ENCODE data around the gene CPT1B.
A peak's percentile ranks its signal among the peaks of the same experiment; 100 is the strongest.
"Not testable (repeated sequence)": the region's sequence is repeated elsewhere in the genome, so short reads cannot be mapped to it uniquely, and the experiment has no call there.

CPT1B gene

DNA sequence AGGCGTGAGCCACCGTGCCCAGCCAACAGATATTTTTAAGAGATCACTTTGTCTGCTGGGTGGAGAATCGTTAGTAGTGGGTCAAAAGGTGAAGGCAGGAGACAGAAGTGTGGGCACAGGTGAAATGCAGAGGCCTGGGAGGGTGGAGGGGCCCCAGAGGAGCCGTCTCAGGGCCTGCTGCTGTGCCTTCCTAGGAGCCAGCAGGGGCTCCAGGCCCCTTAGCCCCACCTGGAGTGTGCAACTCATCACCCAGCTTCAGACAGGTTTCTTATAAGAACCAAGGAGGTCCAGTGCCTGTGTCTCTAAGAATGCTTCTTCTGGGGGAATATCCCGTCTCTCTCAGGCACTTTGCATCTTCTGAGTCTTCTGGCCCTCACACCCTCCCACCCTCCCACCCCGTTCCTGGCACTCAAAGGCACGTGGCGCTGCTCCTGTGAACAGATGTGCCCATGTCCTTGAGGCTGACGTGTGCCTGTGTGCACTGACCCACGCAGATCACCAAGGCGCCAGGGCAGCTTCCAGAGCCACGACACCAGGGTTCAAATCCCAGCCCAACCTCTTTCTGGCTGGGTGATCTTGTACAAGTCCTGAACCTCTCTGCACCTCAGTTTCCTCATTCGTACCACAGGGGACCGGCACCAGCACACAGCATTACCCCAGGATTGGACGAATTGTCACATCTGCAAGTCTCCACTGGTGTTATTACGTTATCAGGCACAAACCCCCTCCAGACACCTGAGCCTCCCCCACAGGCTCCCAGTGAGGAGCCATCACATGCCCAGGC is 46.3 kb upstream of the CPT1B start:
- H3K4me3 Mint-ChIP-seq = peak overlapping the region in 1 of 3 experiments; percentile 8
- TF ChIP-seq, protein P1, sequence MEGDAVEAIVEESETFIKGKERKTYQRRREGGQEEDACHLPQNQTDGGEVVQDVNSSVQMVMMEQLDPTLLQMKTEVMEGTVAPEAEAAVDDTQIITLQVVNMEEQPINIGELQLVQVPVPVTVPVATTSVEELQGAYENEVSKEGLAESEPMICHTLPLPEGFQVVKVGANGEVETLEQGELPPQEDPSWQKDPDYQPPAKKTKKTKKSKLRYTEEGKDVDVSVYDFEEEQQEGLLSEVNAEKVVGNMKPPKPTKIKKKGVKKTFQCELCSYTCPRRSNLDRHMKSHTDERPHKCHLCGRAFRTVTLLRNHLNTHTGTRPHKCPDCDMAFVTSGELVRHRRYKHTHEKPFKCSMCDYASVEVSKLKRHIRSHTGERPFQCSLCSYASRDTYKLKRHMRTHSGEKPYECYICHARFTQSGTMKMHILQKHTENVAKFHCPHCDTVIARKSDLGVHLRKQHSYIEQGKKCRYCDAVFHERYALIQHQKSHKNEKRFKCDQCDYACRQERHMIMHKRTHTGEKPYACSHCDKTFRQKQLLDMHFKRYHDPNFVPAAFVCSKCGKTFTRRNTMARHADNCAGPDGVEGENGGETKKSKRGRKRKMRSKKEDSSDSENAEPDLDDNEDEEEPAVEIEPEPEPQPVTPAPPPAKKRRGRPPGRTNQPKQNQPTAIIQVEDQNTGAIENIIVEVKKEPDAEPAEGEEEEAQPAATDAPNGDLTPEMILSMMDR (IDR thresholded peaks at IDR 0.05; ENCODE audit: unreplicated experiment in 3 of 3) = no peak
- H3K27me3 Mint-ChIP-seq (ENCODE audit: low read depth) = peaks cover 12% of the 10 kb centered on the region
- peaks cover 32% of the 10 kb centered on the region for H3K4me1 Mint-ChIP-seq
- no peaks in the 10 kb centered on the region for H3K9me3 Mint-ChIP-seq
- no peak overlapping the region for H3K27ac Mint-ChIP-seq
- no peaks in the 10 kb centered on the region for H3K36me3 Mint-ChIP-seq (ENCODE audit: low read depth)

DNA sequence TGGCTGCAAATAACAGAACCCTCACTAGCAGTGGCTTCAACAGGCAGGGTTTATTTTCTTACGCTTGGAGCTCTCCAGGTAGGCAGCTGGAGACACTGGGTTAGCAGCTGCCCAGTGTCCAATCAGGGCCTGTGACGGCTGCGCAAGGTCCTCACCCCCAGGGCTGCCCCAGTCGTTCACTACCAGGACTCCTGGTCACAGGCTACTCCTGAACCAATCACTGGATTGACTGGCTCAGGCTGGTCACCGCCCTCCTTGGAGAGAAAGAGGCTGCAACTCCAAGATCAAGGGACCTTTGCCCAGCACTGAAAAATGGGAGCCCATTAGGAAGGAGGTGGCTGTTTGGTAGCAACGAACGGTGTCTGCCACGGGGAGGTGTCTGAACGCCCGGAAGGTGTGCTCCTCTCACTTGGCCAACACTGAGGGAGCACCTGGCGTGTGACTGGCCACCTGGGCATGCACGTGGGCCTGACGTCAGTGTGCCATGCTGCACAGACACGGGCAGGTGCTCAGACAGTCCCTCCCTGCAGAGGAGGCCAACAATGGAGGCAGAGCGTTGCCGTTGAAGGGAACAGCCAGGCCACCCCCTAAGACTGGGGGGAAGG is 44.6 kb upstream of the CPT1B start:
- Mint-ChIP-seq H3K4me3 (no peak overlapping the region), H3K27me3 (ENCODE audit: low read depth) (peaks cover 13% of the 10 kb centered on the region), H3K4me1 (peaks cover 20% of the 10 kb centered on the region), H3K27ac (no peak overlapping the region), H3K9me3 (no peaks in the 10 kb centered on the region), H3K36me3 (ENCODE audit: low read depth) (no peaks in the 10 kb centered on the region)
- TF ChIP-seq, protein P1 (IDR thresholded peaks at IDR 0.05; ENCODE audit: unreplicated experiment in 3 of 3) = no peak

DNA sequence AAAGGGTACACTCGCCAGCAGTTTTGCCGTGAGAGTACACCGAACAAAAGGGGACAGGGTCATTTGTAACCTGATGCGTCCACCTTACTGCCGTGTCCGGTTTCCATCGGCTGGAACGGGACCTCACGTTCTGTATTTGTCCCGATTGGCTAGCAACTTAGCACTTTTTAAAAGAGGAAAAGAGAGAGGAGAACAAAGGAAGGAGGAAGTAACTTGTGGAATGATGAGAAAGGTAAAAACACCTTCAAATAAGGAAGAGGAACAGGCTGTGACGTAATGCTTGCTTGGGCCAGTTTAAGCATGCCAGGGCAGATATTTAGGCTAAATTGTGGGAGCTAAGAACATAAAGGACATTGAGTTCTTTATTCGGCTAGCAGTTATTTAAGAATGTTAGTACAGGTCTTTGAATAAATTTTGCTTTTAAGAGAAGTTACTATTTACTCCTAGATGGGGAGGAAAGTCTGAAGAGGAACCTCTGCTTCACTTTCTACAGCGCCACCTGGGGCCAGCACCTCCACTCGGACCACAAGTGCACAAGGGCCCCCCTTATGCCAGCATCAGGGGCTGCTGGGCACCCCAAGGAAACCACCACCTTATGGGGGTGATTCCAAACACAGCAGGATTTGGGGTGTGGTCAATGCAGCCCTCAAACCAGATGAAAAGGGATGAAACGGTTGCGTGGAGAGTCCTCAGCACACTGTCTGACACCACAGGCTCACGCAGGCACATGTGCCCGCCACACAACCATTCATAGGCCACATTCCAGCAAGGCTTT is 43.9 kb upstream of the CPT1B start:
- TF ChIP-seq, protein P1 (IDR thresholded peaks at IDR 0.05; ENCODE audit: unreplicated experiment in 3 of 3) = peak in 1 of 3 experiments; percentile 12
- H3K4me1 Mint-ChIP-seq = peaks cover 20% of the 10 kb centered on the region
- H3K27ac Mint-ChIP-seq = peak overlapping the region in 2 of 3 experiments; percentile 37 to 86
- H3K9me3 Mint-ChIP-seq = no peaks in the 10 kb centered on the region
- H3K4me3 Mint-ChIP-seq = peak overlapping the region; percentile 7 to 52 (median 47)
- H3K27me3 Mint-ChIP-seq (ENCODE audit: low read depth) = peaks cover 13% of the 10 kb centered on the region
- H3K36me3 Mint-ChIP-seq (ENCODE audit: low read depth) = no peaks in the 10 kb centered on the region

DNA sequence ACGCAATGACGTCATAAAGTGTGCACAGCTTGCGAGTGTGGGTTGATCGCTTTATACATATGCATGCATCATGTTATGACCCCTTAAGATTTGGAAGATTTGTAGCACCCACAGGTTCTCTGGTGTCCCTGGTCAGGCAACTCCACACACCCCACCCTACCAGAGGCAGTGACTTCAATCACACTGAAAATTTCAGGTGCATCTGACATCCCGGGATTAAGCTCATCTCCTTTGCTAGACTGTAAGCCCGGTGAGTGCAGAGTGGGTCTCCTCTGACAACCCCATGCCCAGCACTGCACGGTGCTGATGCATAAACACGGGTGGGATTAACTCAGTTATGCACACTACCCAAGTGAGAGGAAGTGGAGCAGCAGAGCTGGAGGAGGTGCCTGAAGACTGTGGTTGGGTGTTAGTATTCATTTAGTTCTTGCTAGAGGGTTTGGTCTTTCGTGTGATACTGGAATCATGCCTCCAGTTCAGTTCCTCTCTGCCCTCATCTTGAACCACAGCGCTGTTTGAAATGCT is 43.2 kb upstream of the CPT1B start:
- no peaks in the 10 kb centered on the region for H3K36me3 Mint-ChIP-seq (ENCODE audit: low read depth)

DNA sequence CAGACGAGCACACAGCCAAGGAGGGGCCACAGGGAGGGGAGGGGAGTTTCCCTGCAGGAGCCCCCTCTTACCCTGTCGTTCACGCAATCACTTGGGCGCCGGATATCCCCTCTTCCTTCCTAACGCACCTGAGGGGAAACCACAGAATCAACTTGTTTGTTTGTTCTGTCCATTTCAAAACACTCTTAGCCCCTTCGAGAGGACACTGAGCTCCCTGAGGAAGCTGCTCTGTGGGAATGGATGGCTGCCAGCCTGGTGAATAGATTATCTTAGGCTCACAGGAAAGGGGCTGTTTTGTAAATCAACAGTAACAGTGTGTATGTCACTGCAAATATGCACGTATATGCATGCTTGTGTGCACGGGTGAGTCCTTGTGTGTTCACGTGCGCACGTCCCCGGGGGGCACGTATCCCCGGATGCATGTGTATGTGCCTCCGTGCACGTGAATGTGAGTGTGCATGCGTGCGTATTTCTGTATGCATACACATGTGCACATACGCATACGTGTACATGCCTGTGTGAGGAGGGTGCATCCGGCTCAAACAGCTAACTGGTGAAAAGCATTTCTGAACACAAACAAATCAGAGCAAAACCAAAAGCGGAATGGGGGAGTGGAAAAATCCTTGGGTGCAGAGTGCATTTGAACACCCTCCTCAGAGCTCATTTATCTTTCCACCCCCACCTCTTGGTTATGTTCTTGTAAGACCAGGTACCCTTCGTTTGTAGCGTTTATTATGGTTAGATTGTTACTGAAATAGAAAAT is 42.5 kb upstream of the CPT1B start:
- Mint-ChIP-seq H3K9me3 (no peaks in the 10 kb centered on the region), H3K27ac (peak overlapping the region in 1 of 3 experiments; percentile 53), H3K4me3 (peak overlapping the region; percentile 26 to 78 (median 48)), H3K27me3 (ENCODE audit: low read depth) (peaks cover 13% of the 10 kb centered on the region), H3K36me3 (ENCODE audit: low read depth) (no peaks in the 10 kb centered on the region), H3K4me1 (peaks cover 20% of the 10 kb centered on the region)
- TF ChIP-seq, protein P1 (IDR thresholded peaks at IDR 0.05; ENCODE audit: unreplicated experiment in 3 of 3) = peak in 2 of 3 experiments; percentile 6 to 74

More for the DNA sequence above, 43.2 kb upstream of the CPT1B start:
- no peaks in the 10 kb centered on the region for H3K9me3 Mint-ChIP-seq
- H3K4me1 Mint-ChIP-seq = peaks cover 20% of the 10 kb centered on the region
- TF ChIP-seq, protein P1 (IDR thresholded peaks at IDR 0.05; ENCODE audit: unreplicated experiment in 3 of 3) = no peak
- peaks cover 13% of the 10 kb centered on the region for H3K27me3 Mint-ChIP-seq (ENCODE audit: low read depth)
- H3K27ac Mint-ChIP-seq = peak overlapping the region in 1 of 3 experiments; percentile 86
- peak overlapping the region; percentile 45 to 52 (median 47) for H3K4me3 Mint-ChIP-seq

DNA sequence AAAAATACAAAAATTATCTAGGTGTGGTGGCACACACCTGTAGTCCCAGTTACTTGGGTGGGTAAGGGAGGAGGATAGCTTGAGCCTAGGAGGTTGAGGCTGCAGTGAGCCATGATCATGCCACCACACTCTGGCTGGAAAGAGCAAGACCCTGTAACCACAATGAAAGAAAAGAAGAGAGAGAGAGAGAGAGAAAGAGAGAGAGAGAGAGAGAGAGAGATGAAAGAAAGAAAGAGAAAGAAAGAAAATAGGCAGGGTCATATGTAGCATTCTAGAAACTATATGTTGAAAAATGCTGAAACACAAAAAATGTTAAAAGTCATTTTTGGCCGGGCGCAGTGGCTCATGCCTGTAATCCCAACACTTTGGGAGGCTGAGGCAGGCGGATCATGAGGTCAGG is 36.1 kb upstream of the CPT1B start:
- H3K4me3 Mint-ChIP-seq; H3K4me1 Mint-ChIP-seq; H3K27ac Mint-ChIP-seq; H3K9me3 Mint-ChIP-seq; H3K36me3 Mint-ChIP-seq (ENCODE audit: low read depth): not testable (repeated sequence)
- peaks cover 29% of the 10 kb centered on the region for H3K27me3 Mint-ChIP-seq (ENCODE audit: low read depth)
